Fibroblast of lung (primary cell): ENCODE measurements around the gene FSTL5.

Experiments
- EZH2 ChIP-seq: IDR thresholded peaks from 2 replicates; pipeline ENCODE4 v1.5.1; 2012; ENCODE audit warnings: low read length, control low read depth, mild to moderate bottlenecking; ENCODE audit errors: missing control alignments
- TF ChIP-seq, protein P1 (sequence below), 2 donors: IDR thresholded peaks in 1 of 2; conservative IDR thresholded peaks in 1 of 2; 1 replicate in 1 of 2; 2 replicates in 1 of 2; pipeline ENCODE4 v1.5.1; 2011 to 2012; ENCODE audit warnings: low read length in 2 of 2, control low read depth in 1 of 2, inconsistent platforms in 1 of 2, low read depth in 1 of 2, mild to moderate bottlenecking in 1 of 2

DNA sequence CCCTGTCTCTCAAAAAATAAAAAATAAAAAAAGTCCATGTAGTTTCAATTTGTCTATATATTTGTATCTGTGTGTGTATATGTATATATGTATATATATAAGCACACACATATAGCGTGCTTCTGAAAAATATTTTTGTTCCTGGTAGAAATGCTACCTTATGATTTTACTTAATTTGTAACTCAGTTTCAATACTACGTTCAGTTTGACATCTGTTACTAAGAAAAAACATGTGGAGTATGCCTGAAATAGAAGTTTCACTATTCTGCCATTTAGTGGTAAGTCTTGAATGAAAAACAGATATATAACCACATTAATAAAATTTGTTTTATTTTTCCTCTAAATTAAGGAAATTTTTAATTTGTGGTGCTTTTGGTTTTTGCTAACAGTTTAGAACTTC, 14.2 kb downstream of the FSTL5 start:
- TF ChIP-seq, protein P1, sequence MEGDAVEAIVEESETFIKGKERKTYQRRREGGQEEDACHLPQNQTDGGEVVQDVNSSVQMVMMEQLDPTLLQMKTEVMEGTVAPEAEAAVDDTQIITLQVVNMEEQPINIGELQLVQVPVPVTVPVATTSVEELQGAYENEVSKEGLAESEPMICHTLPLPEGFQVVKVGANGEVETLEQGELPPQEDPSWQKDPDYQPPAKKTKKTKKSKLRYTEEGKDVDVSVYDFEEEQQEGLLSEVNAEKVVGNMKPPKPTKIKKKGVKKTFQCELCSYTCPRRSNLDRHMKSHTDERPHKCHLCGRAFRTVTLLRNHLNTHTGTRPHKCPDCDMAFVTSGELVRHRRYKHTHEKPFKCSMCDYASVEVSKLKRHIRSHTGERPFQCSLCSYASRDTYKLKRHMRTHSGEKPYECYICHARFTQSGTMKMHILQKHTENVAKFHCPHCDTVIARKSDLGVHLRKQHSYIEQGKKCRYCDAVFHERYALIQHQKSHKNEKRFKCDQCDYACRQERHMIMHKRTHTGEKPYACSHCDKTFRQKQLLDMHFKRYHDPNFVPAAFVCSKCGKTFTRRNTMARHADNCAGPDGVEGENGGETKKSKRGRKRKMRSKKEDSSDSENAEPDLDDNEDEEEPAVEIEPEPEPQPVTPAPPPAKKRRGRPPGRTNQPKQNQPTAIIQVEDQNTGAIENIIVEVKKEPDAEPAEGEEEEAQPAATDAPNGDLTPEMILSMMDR (conservative IDR thresholded peaks at IDR 0.05 in 1 of 2, IDR thresholded peaks at IDR 0.05 in 1 of 2; ENCODE audit: low read depth in 1 of 2, low read length in 2 of 2) = no peak
- no peak for TF ChIP-seq EZH2
